Upper lobe of left lung (tissue), 6 donors: ENCODE data around the gene NAP1L4. TPM values are rescaled to one million over a fixed set of nuclear protein-coding genes. Genes with fewer than 3 reads are reported as not detected.

Experiments
- ATAC-seq, 2 donors: fragments of 200-7000 bp; cut with Tn5 transposase; one replicate each; pipeline ENCODE4 v1.9.1; 2022; ENCODE audit warnings: mild to moderate bottlenecking in 2 of 2, moderate library complexity in 2 of 2; ENCODE audit not compliant: low FRiP score in 2 of 2
- DNase-seq, 2 donors: peaks; one replicate each; pipeline ENCODE4 v3.0.0-alpha.2; 2019 to 2020
- H3K27ac ChIP-seq, 4 donors: fragments of 200-600 bp; sonication (generic); one replicate each; pipeline ENCODE4 v1.5.1; 2016 to 2019
- H3K27me3 ChIP-seq, 4 donors: fragments of 200-600 bp; sonication (generic); one replicate each; pipeline ENCODE4 v1.5.1; 2017 to 2019
- H3K36me3 ChIP-seq, 4 donors: fragments of 200-600 bp; sonication (generic); one replicate each; pipeline ENCODE4 v1.5.1; 2016 to 2019
- H3K4me1 ChIP-seq, 4 donors: fragments of 200-600 bp; sonication (generic); one replicate each; pipeline ENCODE4 v1.5.1; 2018 to 2019
- H3K4me3 ChIP-seq, 4 donors: fragments of 200-600 bp; sonication (generic); one replicate each; pipeline ENCODE4 v1.5.1; 2017 to 2019; ENCODE audit warnings: mild to moderate bottlenecking in 2 of 4, moderate library complexity in 1 of 4
- H3K9me3 ChIP-seq, 4 donors: fragments of 200-600 bp; sonication (generic); one replicate each; pipeline ENCODE4 v1.5.1; 2018 to 2019
- CTCF ChIP-seq, 6 experiments: fragments of 450-650 bp in 4 of 6; fragments of 200-600 bp in 2 of 6; sonication (generic) in 2 of 6; IDR thresholded peaks; one replicate each; pipeline ENCODE4 v1.5.1; 2016 to 2019; ENCODE audit warnings: antibody characterized with exemption in 6 of 6
- EP300 ChIP-seq, 4 donors: sonication (generic); formaldehyde crosslinking; IDR thresholded peaks; one replicate each; pipeline ENCODE4 v1.5.1; 2017; ENCODE audit warnings: antibody characterized with exemption in 4 of 4, control low read depth in 2 of 4
- POLR2A ChIP-seq, 4 donors: fragments of 450-650 bp; IDR thresholded peaks; one replicate each; pipeline ENCODE4 v1.5.1; 2016 to 2017; ENCODE audit warnings: antibody characterized with exemption in 4 of 4, mild to moderate bottlenecking in 2 of 4
- POLR2AphosphoS5 ChIP-seq, 2 donors: sonication (generic); formaldehyde crosslinking; IDR thresholded peaks; one replicate each; pipeline ENCODE4 v1.5.1; 2017; ENCODE audit warnings: antibody characterized with exemption in 2 of 2
- WGBS, 2 donors: methylation state at CpG; one replicate each; pipeline ENCODE4 v1.1.5; 2017 to 2018; 5-methylcytosine and 5-hydroxymethylcytosine counted together
- total RNA-seq, 6 donors: library from RNA; depleted of rRNA in 4 of 6; stranded (reverse); fragments of >200 nt in 4 of 6; gene quantifications; one replicate each; pipeline versions ENCODE4 v1.1.0 to v1.2.1, GENCODE V29; 2016 to 2021
- donor health status: DM: no; HTN: no; CAD: no; lungs with moderate emphysema.
- donor health status: DM: no; HTN: yes; CAD: no; lungs with severe emphysema.

NAP1L4 gene
- total RNA-seq, 6 donors from 2014 or later: 81.1 to 194 (median 103) TPM

GRCh38 chr11:2963112-2963754, 28.9 kb downstream of the NAP1L4 start:
- H3K36me3 ChIP-seq: peaks cover 37 to 97% (median 72%) of the 10 kb centered on the region in 4 donors
- TF ChIP-seq EP300 (IDR thresholded peaks at IDR 0.05) (no peak), POLR2A (IDR thresholded peaks at IDR 0.05) (no peak), CTCF (IDR thresholded peaks at IDR 0.05) (no peak), POLR2AphosphoS5 (IDR thresholded peaks at IDR 0.05) (no peak)

GRCh38 chr11:2961080-2961479, 31.0 kb downstream of the NAP1L4 start:
- no peak for ATAC-seq
- Histone ChIP-seq H3K4me1 (no peaks in the 10 kb centered on the region), H3K36me3 (peaks cover 32 to 97% (median 71%) of the 10 kb centered on the region in 4 donors), H3K4me3 (no peak overlapping the region), H3K9me3 (no peaks in the 10 kb centered on the region), H3K27me3 (no peaks in the 10 kb centered on the region), H3K27ac (no peak overlapping the region)
- 78 to 79% methylated on average over 5 of the region's 5 CpGs for WGBS, 2 donors
- no peak for TF ChIP-seq CTCF (IDR thresholded peaks at IDR 0.05)
- no peak for TF ChIP-seq EP300 (IDR thresholded peaks at IDR 0.05)
- TF ChIP-seq POLR2AphosphoS5 (IDR thresholded peaks at IDR 0.05): no peak
- no peak for TF ChIP-seq POLR2A (IDR thresholded peaks at IDR 0.05)
- no peak for DNase-seq

More at GRCh38 chr11:2963112-2963754, 28.9 kb downstream of the NAP1L4 start:
- Histone ChIP-seq H3K4me3 (no peak overlapping the region), H3K27ac (no peak overlapping the region), H3K27me3 (no peaks in the 10 kb centered on the region), H3K4me1 (no peaks in the 10 kb centered on the region), H3K9me3 (no peaks in the 10 kb centered on the region)
- ATAC-seq (no peak), DNase-seq (no peak)
- WGBS, 2 donors: 83 to 88% methylated on average over 7 of the region's 7 CpGs

GRCh38 chr11:2960139-2960538, 32.0 kb downstream of the NAP1L4 start:
- no peak overlapping the region for H3K4me3 ChIP-seq
- ATAC-seq: no peak
- no peak for TF ChIP-seq POLR2A (IDR thresholded peaks at IDR 0.05)
- TF ChIP-seq POLR2AphosphoS5 (IDR thresholded peaks at IDR 0.05): no peak
- TF ChIP-seq CTCF (IDR thresholded peaks at IDR 0.05): no peak
- no peak for TF ChIP-seq EP300 (IDR thresholded peaks at IDR 0.05)
- no peak for DNase-seq
- H3K27me3 ChIP-seq: no peaks in the 10 kb centered on the region
- H3K9me3 ChIP-seq: no peaks in the 10 kb centered on the region
- WGBS, 2 donors: 95 to 96% methylated on average over 7 of the region's 7 CpGs
- H3K36me3 ChIP-seq: peaks cover 24 to 97% (median 72%) of the 10 kb centered on the region in 4 donors
- H3K4me1 ChIP-seq: no peaks in the 10 kb centered on the region
- no peak overlapping the region for H3K27ac ChIP-seq

- no peak for ATAC-seq
- WGBS, 2 donors: 68 to 69% methylated on average over 3 of the region's 3 CpGs
- peaks cover 26 to 97% (median 74%) of the 10 kb centered on the region in 4 donors for H3K36me3 ChIP-seq
Measured at GRCh38 chr11:2958251-2958650, 33.9 kb downstream of the NAP1L4 start.

More at GRCh38 chr11:2958251-2958650, 33.9 kb downstream of the NAP1L4 start:
- Histone ChIP-seq H3K9me3 (no peaks in the 10 kb centered on the region), H3K4me3 (no peak overlapping the region), H3K4me1 (no peaks in the 10 kb centered on the region), H3K27ac (no peak overlapping the region), H3K27me3 (no peaks in the 10 kb centered on the region)
- DNase-seq: no peak
- TF ChIP-seq EP300 (IDR thresholded peaks at IDR 0.05): no peak
- no peak for TF ChIP-seq POLR2A (IDR thresholded peaks at IDR 0.05)
- TF ChIP-seq POLR2AphosphoS5 (IDR thresholded peaks at IDR 0.05): no peak
- TF ChIP-seq CTCF (IDR thresholded peaks at IDR 0.05): no peak
